Stimulated activated CD4-positive, alpha-beta T cell treated with anti-CD3 and anti-CD28 coated beads, Interleukin-15, amount 100 ng/mL, for 1 hour (primary cell): Measurements from ENCODE around the gene SMPD3.

Experiments
- DNase-seq, 2 donors: peaks; one replicate each; pipeline ENCODE4 v3.0.0-alpha.2; 2020; ENCODE audit warnings: low read depth in 1 of 2, low spot score in 1 of 2

SMPD3 gene

DNA sequence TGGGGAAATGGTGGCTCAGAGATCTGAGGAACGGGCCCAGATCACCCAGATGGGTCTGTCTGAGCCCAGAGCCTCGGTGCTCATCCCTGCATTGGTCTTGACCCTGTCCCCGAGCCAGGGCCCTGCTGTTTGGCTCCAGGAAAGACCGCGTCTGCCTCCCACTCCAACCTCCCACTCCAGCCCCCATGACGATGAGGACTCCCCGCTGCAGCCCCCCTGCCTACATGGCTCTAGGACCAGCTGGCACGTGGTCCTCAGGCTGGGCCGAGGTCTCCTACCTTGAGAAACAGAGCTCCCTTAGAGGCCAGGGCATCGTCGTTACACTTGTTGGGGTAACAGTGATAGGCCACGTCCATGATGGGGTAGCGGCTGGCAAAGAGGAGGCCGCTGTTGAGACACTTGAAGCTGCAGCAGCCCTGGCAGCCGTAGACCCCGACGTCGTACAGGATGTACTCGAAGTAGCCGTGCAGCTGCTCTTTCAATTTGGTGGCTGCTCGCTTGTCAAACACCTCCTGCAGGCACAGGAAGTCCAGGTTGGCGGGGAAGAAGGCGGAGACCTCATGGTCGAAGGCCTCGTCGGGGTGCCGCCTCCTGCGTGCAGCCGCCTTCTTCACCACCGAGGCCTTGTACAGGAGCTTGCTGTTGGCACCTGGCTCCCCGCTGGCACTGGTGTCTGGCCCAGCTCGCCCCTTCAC is 77.6 kb downstream of the SMPD3 start:
- no peak for DNase-seq

DNA sequence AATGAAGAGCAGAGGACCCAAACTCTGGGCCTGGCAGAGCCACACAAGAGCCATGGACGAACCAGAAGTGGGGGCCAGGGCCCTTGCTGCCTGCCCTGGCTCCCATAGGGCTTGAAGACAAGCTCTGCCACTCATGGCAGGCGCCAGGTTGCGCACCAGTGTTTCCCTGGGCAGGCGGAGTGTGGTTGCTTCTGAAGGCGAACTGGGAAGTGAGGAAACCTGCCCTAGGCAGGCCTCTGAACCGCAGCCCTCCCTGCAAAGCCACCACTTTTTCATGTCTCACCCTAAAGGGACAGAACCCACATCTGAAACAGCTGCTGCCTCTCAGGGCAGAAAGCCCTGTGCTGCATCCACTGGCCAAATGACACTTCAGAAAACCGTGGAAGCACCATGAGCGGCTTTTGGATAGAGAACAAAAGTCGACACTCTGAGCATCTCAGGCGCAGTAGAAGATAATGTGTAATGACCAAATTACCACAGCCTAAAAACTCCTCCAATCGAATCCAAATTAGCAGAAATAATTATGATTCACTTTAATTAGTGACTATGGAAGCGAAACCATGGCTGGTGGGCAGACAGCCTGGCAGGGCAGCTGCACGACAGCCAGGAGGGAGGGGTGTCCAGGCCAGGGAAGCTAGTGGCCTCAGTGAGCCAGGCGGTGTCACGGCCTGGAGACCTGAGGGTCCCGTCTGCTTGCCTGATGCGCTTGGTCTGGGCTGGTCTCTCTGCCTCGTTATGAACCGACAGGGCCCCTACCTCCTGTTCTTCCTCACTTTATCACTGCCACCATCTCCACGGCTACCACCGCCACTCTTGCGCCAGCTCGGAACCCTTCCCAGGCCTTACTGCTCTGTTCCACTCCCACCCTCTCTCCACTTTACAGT is 78.4 kb downstream of the SMPD3 start:
- DNase-seq = no peak

DNA sequence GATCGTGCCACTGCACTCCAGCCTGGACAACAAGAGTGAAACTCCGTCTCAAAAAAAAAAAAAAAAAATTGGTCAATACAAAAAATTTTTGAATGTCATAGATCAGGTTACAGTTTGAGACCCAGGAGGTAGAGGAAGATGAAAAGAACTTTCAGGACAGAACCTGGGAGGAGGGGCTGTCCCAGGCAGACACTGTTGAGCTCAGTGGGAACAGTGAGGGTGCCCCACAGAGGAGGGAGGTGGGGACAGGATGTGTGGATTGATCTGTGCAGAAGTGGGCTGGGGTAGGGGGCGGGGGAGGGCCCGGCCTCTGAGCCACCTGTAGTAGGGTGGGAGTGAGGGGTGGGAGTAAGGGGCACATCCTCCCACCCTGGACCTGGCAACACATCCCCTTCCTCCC is 79.1 kb downstream of the SMPD3 start:
- DNase-seq = no peak

DNA sequence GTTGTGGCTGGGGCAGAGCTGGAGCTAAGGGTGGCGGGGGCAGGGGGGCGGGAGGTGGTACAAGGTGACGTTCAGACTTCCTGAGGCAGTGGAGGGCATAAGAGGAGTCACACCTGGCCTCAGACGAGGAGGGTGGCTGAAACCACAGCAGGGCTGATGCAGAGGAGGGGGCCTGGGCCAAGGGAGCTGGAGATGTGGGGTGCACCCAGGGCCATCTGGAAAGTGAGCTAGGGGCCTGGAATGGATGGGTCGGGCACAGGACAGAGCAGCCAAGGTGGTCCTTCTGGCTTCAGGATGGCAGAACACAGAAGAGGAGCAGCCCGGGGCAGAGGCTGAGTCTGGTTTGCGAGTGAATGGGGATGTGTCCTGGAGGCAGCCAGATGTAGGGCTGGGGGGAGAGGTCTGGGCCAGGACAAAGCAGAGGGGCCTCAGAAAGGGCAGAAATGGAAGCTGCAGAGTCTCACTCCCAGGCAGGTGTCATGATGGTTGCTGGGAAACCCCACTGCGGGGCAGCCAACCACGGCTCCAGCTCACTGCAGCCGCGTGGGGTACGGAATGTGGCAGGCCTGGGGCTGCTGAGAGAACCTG is 79.9 kb downstream of the SMPD3 start:
- DNase-seq = no peak

DNA sequence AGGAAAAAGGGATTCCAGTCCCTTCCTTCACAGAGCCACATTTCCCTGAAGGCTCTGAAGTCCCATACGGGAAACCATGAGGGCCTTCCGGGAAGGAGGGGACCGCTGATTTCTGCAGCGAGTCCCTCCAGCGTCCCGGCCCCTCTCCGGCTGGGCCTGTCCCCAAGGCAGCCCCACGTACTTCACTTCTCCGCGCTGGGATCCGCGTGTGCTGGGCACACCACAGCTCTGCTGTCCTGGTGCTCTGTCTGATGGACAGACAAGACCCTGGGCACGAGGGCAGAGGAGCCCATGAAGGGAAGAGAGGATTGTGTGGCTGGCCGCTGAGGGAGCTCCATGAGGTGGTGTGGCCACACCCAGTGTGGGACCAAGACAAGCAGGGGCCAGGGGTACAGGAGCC is 80.4 kb downstream of the SMPD3 start:
- no peak for DNase-seq

DNA sequence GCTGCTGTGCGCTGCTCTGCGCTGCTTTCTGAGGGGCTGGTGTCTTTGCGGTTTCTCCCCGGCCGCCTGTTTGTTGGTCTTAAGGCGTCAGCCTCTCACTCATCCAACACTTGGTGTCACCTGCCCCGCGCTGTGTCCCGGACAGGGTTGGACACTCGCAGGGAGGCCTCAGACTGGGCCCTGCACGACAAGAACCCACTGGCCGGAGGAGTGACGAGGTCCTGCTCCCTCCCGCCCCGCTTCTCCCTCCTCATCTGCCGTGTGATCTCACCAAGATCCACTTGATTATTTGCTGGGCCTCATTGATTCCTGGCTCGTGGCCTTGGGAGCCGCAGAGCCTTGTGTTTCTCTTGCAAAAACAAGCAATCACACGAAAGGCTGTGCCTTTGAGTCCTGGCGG is 80.9 kb downstream of the SMPD3 start:
- DNase-seq = no peak

DNA sequence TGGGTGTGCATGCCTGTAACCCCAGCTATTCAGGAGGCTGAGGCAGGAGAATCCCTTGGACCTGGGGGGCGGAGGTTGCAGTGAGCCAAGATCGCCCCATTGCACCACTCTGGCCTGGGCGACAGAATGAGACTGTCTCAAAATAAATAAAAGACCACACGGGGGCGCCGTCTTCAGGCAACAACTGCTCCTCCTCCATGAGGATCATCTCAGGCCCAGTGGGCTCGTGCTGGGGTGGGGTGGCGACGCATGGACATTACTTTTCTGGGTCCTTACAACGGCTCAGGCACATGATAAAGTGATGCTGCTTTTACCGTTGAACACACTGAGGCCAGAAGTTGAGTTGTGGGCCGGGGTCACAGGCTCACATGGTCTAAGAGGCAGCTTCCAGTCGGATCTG is 81.3 kb downstream of the SMPD3 start:
- DNase-seq = no peak

DNA sequence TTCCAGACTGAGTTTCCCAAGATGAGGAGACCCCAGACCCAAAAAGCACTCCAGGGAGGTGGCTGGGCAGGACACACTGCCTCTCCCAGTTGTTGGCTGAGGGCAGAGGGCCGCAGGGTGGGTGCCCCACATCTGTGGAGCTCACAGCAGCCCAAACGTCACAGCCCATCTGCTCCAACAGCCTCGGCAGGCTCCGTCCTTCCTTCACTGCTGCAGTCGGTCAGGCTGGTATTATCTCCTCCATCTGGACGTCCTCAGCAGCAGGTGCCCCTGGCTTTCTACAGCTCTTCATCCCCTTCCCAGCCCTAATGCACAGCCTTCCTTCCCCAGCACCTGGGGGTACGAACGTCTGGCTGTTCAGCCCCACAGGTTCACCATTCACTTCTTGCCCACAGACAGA is 82.2 kb downstream of the SMPD3 start:
- no peak for DNase-seq

DNA sequence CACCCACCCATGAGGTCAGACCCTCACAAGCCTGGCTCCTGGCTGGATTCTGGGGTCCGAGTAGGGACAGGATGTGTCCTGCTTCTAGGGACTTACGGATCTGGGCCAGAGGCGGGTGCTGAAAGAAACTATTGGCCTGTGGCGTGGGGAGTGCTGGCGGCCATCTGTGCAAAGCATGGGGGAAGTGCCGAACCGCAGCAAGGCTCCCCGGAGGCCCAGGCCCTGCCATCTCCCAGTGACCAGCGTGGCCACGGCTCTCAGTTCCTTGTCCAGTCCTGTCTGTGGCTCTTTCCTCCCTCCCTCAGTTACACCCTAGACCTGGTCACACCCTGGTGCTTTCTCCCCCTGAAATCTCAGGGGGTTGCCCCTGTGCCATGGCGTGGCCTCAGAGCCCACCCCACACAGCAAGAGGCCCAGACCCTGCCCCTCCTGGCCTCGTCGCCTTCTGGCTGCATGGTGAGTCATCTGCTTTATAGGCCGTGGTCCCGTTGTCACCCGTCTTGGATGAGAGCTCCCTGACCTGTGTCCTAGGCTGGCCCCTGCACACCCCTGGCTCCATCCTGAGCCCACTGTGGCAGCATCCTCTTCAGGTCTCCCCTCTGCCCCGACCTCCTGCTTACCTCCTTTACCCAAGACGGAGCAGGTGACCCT is 83.0 kb downstream of the SMPD3 start:
- DNase-seq = no peak

DNA sequence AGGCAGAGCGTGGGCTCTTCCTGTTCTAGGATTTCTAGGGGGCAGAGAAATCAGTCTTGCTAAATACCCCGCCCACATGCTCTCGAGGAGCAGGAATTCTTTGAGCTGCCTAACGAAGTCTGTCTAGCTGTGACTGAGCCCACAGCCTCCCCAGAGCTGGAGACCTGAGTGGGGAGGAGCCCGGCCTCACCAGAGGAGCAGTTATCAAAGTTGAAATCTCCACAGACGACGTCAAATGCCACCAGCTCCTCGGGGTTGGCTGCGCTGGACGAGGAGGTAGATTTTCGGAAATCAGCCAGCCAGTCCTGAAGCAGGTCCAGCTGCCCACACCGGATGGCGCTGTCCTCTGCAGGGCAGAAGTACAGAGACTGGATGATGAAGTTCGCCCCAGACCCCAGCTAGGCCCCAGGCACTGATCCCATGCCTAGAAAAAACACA is 83.7 kb downstream of the SMPD3 start:
- no peak for DNase-seq

DNA sequence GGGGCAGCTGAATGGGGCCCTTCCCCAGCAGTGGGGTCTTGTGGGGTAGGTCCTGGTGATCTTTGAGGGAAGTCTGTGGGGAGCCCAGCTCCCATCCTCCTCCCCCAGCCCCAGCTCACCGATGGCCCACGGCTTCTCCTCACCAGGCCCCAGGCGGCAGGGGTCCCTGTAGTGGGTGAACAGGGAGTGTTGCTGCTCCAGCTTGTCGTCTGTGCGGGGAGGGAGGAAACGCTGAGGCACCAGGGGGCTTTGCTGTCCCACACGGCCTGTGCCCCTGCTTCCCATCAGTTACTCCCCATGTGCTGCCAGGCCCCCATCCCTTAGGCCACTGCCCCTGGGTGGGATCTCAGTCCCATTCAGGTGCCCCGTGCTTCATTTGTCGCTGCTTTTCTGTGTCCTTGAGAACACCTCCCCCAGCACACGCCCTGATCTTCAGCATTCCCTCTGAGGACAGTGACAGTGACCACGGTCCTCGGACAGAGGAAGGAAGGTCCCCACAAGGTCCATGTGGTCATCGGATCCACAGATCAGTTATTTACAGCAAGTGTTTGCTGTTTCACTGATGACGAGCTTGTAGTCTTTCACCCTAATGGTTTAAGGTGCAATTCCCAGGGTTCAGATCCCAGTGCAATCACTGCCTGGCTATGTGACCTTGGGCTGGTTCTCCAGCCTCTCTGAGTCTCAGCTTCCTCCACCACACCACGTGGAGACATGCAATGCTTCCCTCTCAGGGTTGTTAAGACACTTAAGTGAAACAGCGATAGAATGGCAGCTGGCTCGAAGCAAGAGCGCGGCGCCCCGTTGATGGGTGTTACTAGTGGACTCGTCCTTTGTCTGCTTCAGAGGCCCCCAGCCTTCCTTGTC is 84.4 kb downstream of the SMPD3 start:
- no peak for DNase-seq

DNA sequence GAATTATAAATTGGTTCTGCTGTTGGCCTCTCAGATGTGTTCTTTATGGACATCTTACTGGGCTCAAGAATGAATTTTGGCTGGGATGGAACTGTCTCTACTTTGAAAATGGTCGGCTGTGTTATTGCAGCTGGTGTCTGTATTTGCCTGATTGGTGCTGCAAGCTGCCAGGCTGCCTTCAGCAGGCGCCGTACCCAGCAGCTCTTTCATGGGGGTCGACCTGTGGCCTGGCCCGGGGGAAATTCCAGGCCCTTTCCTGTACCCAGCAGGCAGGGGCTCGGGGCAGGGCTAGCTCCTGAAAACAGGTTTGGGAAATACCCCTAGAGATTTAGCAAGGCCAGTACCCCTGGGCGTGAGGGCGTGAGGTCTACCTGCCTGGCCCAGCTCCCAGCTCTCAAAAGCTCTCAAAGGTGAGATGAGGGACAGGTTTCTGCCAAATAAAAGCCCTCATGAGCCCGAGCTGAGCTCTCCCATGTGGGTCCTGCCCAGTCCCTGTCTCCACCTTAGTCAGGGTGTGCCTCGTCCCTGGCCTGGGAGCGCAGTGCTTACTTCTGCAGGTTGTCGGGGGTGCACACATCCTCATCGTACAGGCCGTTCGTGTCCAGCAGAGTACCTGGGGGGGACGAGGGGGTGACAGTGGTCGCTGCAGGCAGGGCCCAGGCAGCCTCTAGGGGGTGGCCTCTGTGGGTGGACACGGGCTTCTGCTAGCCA is 85.2 kb downstream of the SMPD3 start:
- DNase-seq = no peak

DNA sequence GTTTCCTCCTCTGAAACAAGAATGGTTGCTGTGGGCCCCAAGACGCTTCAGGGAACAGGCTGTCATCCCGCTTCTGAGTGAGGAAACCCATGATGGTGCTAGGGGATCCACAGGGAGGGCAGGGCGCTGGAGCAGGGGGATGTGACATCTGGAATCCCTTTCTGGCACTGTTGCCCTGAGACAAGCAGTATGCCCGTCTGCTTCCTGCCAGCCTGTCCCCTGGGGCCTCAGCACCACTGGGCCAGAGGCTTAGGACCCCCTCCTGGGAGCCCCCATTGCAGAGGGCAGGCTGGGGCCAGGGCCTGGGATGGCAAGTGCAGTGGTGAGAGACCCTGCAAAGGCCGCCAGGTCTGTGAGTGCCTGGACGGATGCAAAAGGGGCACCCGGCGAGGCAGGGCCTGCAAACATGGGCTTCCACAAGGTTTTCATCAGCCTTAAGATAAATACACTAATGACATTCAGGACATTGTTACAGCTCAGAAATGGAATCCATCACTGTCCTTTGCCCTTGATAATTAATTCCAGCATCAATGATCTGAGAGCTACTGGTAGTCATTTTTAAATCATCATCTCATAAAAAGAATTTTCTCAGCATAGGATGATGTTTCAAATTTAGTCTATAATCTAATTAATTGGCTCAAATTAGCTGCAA is 85.9 kb downstream of the SMPD3 start:
- DNase-seq = no peak

DNA sequence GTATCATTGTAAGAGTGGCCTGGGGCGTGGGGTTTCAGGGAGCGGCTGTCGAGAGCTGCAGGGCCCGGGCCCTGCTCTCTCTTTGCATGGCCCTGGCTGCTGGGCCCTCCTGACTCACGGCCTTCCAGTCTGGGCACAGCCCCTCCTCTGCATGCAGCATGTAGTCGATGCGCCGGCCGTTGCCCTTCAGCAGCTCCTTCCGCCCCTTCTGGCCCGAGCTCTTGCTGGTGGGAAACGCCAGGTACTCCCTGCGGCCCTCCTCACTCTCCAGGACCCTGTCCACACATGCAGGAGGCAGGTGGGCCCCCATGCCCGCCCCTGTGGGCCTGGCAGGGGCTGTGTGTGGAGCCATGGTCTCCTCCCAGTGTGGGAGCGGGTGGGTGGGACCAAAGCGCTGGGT is 86.8 kb downstream of the SMPD3 start:
- DNase-seq = no peak

DNA sequence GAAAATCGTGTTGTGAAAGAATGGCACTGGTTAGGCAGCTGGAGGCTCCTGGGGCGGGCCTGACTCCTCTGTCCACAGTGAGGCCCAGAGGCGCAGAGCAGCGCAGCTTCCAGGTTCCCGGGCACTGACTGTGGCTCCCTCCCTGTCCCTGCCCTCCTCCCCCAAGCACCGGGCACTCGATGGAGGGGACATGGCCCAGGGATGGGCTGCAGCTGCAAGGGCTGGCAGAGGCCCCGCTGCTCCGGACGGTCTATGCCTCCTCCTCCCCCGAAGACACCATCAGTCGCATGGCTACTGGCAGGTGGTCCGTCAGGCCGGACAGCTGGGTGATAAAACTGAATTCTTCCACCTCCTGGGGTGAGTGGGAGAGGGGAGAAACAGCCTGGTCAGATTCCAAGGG is 87.4 kb downstream of the SMPD3 start:
- no peak for DNase-seq

DNA sequence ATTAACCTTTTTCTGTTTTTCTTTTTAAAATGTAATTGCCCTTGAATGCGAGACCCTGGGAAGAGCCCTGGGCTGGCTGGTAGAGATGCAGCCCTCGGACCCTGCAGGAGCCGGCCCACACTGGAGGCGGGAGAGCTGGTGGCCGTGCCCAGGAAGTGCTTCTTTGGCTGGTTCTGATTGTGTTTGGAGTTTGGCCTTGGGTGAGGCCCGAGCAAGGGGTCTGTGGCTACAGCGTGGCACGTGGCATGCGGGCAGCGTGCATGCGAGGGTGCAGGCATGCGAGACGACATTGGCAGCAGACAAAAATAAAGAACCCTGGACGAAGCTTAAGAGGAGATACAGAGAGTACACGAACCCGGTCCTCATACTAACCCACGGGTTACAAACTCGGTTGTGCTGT is 87.8 kb downstream of the SMPD3 start:
- DNase-seq = no peak

DNA sequence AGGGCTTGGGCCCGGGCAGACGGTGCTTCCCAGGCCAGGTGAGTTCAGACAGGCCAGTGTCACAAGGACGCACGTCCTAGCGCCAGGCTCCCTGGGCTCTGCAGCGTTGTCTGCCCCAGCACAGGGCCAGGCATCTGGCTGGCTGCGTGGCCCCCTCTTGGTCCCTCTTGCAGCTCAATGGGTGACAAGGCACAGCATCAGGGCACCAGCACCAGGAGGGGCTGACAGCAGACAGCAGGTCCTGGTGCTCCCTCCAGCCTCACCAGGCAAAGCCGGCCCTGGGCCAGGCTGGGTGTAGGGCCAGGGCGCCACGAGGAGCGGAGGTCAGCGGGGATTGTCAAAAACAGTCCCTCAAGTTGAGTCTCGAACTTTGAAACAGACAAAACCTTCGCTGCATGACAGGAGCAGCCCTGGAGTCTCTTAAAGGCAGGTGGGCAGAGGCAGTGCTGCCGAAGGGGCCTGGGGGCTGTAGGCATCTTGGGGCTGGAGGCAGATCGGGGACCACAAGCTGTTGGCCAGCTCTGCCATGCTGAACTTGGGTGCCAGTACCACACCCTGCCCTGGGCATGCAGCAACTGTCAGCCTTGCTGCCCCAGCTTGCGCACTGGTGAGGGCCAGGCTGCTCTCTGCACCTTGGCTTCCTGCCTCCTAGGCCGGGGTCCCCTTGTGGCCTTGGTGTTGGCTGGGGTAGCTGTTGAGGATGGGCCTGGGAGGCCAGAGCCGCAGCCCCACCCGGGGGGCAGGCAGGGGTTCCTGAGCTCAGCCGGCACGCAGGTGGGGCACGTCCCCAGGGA is 88.7 kb downstream of the SMPD3 start:
- no peak for DNase-seq

DNA sequence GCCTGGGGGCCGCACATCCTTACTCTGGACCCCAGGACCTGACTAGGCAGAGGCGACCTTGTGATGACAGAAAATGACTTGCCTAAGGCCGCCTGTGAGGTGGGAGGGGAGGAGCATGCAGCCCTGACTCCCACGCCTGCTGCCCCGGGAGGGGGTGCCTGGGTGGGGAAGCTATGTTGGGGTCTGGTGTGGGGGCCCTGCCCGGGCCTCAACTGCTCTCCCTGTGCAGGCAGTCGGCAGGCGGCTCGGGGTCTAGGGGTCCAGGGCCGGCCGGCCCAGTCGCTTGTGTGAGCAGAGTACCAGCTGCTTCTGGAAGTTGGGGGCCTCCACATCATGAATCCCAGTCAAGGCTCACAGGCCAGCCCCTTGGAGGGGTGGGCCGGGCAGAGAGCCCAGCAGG is 89.4 kb downstream of the SMPD3 start:
- no peak for DNase-seq

DNA sequence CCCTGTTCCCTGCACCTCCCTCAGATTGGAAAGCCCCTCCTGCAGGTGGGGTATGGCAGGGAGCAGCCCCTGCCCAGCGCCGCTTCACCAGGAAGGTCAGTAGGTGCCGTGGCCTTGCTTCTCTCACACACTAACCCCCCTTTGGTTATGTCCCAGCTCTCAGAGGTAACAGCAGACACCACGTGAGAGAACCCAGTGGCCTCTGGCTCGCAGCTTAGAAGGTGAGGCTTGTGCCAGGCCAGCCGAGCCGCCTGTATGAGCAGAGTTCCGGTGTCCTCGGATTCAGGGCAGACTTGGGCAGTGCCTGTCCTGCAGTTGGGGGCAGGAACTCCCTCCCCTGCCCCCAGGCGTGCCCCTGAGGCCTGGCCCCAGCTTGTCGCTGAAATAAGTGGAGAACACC is 90.4 kb downstream of the SMPD3 start:
- no peak for DNase-seq
